AG09319 (cell line): ENCODE measurements around the gene RELT.

Source experiments
- DNase-seq: peaks from one replicate; pipeline ENCODE4 v3.0.0-alpha.2; 2010; ENCODE audit warnings: low read depth; ENCODE audit errors: extremely low read depth
- CTCF ChIP-seq: IDR thresholded peaks from 2 replicates; pipeline ENCODE4 v1.5.1; 2011; ENCODE audit warnings: low read depth, mild to moderate bottlenecking, inconsistent platforms, low read length, moderate library complexity

Gene RELT

GRCh38 chr11:73398132-73398526, 21.9 kb downstream of the RELT start:
- no peak for DNase-seq
- TF ChIP-seq CTCF, result no peak

- DNase-seq, result no peak
- TF ChIP-seq CTCF, result no peak
Measured at GRCh38 chr11:73398721-73399120, 22.5 kb downstream of the RELT start.

- DNase-seq, result no peak
- no peak for TF ChIP-seq CTCF
Measured at GRCh38 chr11:73399159-73399590, 23.0 kb downstream of the RELT start.

GRCh38 chr11:73399636-73400035, 23.4 kb downstream of the RELT start:
- DNase-seq, result no peak
- TF ChIP-seq CTCF, result no peak

- no peak for TF ChIP-seq CTCF
- no peak for DNase-seq
Measured at GRCh38 chr11:73400293-73400692, 24.1 kb downstream of the RELT start.

GRCh38 chr11:73401217-73401923, 25.2 kb downstream of the RELT start:
- no peak for DNase-seq
- TF ChIP-seq CTCF, result no peak

- DNase-seq, result no peak
Measured at GRCh38 chr11:73401924-73402833, 26.0 kb downstream of the RELT start.

More at GRCh38 chr11:73401924-73402833, 26.0 kb downstream of the RELT start:
- TF ChIP-seq CTCF, result no peak
